Ecto neural progenitor cell (in vitro differentiated cells): Measurements from ENCODE around the gene CYP4A11.
"Not testable (repeated sequence)": the region's sequence is repeated elsewhere in the genome, so short reads cannot be mapped to it uniquely, and the experiment has no call there.

Experiments
- DNase-seq: peaks from one replicate; pipeline ENCODE4 v3.0.0-alpha.2; 2018; ENCODE audit warnings: low spot score

Gene CYP4A11, protein sequence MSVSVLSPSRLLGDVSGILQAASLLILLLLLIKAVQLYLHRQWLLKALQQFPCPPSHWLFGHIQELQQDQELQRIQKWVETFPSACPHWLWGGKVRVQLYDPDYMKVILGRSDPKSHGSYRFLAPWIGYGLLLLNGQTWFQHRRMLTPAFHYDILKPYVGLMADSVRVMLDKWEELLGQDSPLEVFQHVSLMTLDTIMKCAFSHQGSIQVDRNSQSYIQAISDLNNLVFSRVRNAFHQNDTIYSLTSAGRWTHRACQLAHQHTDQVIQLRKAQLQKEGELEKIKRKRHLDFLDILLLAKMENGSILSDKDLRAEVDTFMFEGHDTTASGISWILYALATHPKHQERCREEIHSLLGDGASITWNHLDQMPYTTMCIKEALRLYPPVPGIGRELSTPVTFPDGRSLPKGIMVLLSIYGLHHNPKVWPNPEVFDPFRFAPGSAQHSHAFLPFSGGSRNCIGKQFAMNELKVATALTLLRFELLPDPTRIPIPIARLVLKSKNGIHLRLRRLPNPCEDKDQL

GRCh38 chr1:46941135-46941694, at the start of gene CYP4A11:
Gene CYP4A11 (minus strand): TSS chr1:46941476. CDS start chr1:46941433, 43 bp downstream.
- no peak for DNase-seq

DNA sequence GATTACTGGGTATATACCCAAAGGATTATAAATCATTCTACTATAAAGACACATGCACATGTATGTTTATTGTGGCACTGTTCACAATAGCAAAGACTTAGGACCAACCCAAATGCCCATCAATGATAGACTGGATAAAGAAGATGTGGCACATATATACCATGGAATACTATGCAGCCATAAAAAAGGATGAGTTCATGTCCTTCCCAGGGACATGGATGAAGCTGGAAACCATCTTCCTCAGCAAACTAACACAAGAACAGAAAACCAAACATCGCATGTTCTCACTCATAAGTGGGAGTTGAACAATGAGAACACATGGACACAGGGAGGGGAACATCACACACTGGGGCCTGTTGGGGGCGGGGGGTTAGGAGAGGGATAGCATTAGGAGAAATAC, 49.3 kb upstream of the CYP4A11 start:
- DNase-seq: not testable (repeated sequence)

DNA sequence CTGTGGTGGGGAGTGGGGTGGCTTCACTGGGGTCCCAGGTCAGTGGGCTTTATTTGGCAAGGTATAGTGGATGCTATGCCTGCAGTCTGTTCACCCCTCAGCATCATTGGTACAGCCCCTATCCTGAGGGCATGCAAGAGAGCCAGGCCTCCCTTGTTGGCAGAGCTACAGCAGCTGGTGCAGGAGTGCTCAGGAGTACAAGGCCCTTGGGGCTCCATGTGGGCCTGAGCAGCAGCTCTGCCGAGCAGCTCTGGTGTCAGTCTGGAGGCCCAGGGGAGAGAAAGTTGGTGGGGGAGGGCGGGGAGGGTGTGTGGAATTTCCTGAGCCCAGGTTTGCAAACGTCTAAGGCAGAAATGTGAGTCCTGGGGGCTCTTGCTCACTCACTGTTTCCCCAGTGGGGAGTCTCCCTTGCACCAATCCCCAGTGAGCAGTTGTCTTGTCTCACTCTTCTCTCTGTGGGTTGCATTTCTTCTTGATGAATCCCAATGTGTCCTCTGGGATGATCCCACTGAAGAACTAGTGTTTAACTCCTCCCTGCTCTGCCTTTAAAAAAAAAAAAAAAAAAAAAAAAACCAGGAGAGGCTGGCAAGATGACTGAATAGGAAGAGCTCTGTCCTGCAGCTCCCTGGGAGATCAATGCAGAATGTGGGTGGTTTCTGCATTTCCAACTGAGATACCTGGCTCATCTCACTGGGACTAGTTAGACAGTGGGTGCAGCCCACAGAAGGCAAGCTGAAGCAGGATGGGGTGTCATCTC, 42.7 kb upstream of the CYP4A11 start:
- no peak for DNase-seq

DNA sequence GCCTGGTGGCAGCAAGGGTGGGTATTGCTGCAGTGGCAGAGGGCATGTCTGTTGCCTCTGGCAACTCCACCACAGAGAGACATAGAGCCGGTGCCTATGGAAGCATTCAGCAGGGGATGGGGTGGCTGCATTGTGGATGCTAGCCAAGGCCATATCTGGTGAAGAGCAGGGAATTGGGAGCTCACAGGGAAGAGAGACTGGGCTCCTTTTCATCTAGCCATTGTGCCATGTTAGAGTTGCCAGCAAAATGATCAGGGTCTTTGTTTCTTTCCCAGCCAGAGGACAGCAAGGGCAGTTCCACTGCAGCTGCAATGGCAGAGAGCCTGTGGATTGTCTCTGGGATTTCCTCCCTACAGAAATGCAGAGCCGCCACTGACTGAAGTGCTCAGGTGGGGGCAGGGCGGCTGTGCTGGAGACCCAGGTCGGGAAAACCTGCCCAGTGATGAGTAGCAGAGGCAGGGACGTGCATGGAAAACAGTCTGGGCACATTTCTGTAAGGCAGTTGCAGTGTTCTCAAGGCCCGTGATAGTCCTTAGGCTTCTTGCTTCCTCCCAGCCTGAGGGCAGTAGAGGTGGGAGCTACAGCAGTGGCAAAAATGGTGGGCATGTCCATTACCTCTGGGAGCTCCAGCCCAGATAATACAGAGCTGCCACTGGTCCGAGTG, 42.0 kb upstream of the CYP4A11 start:
- no peak for DNase-seq

- no peak for DNase-seq
These were observed 27.8 kb upstream of the CYP4A11 start for GRCh38 chr1:46969014-46969619.

- not testable (repeated sequence) for DNase-seq
These were observed 21.0 kb upstream of the CYP4A11 start for GRCh38 chr1:46962272-46962671.

- DNase-seq: no peak
These were observed 19.9 kb upstream of the CYP4A11 start for GRCh38 chr1:46961066-46961758.

GRCh38 chr1:46960250-46960649, 19.0 kb upstream of the CYP4A11 start:
- DNase-seq: no peak

DNA sequence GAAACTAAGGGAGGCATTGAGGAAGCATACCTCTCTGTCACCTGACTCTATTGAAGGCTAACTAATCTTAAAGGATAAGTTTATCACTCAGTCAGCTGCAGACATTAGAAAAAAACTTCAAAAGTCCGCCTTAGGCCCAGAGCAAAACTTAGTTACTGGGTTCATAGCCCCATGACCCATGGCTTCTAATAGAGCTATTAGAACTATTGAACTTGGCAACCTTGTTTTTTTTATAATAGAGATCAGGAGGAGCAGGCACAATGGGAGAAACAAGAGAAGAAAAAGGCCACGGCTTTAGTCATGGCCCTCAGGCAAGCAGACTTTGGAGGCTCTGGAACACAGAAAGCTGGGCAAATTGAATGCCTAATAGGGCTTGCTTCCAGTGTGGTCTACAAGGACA, 13.8 kb upstream of the CYP4A11 start:
- not testable (repeated sequence) for DNase-seq

DNA sequence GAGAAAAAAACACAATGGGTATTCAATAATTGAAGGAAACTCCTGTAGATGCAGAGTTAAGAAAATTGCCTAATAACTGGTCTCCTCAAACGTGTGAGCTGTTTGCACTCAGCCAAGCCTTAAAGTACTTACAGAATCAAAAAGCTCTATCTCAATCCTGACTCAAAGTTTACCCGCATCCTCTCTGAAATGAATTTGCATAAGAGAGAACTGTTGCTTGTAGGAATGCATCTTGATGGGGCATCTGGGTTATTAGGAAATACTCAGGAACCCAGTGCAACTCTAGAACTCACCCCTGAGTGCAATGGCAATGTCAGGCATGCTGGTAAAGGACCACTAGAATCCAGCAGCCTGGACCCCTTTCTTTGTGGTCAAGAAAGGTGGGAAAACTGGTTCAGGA, 12.6 kb upstream of the CYP4A11 start:
- not testable (repeated sequence) for DNase-seq

- not testable (repeated sequence) for DNase-seq
These were observed 8.1 kb upstream of the CYP4A11 start for GRCh38 chr1:46949417-46949666.

GRCh38 chr1:46948629-46949416, 7.5 kb upstream of the CYP4A11 start:
- DNase-seq: no peak

DNA sequence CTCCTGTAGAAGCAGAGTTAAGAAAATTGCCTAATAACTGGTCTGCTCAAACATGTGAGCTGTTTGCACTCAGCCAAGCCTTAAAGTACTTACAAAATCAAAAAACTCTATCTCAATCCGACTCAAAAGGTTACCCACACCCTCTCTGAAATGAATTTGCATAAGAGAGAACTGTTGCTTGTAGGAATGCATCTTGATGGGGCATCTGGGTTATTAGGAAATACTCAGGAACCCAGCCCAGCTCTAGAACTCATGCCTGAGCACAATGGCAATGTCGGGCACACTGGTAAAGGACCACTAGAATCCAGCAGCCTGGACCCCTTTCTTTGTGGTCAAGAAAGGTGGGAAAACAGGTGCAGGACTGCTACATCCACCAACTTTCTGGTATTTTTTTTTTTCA, 6.4 kb upstream of the CYP4A11 start:
- not testable (repeated sequence) for DNase-seq

- DNase-seq: no peak
These were observed 810 bp upstream of the CYP4A11 start for GRCh38 chr1:46942086-46942485.

DNA sequence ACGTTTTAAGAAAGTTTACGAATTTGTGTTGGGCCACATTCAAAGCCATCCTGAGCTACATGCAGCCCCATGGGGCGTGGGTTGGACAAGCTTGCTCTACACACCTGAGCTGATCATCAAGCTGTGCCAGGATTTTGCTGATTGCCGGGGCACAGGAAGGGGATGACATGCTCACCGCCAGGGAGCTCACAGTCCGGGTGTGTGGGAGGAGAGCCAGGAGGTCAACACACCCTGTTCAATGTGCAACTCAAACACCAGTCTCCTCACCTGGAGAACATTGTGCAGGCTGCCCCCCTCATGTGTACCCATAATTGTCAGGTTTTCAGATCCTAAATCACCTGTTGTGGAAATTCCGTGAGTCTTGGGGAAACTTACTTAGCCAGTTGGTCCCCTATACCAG, 969 bp downstream of the CYP4A11 start:
- DNase-seq: no peak

DNA sequence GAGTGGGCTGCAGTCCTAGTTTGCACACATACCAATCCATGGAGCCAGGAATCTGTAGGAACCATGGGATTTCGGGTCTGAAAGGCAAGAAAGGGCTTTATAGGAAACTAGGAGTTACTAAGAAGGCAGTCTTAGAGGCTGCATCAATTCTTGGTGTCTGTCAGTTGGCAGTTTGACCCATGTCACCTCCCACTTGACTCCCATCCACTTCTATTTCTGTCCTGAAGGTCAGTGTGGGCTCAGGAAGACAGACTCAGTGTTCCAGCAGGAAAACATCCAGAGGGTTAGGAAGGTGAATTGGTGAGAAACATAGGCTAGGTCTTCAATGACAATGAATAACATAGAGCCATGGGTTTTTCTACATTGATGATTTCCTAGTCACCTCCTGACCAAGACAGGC, 4.0 kb downstream of the CYP4A11 start:
- DNase-seq: no peak

DNA sequence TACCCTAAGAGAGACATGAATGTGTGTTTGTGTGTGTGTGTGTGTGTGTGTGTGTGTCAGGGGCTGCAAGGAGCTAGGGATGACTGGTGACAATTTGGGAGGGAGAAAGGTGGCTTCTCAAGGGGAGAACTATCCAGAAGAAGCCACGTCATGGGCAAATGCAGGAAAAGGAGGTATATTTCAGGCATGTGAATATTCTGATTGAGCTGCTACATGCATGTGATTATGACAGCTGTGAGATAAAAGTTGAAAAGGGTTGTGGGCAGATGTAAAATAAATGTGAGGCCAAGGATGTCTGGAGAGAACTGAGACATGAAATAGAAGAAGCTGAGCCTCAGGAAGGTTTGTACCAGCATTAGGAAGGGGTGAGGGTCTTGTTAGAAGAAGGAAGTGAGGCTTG, 4.5 kb downstream of the CYP4A11 start:
- no peak for DNase-seq

GRCh38 chr1:46934852-46935251, 6.4 kb downstream of the CYP4A11 start:
- DNase-seq: peak; percentile 53

DNA sequence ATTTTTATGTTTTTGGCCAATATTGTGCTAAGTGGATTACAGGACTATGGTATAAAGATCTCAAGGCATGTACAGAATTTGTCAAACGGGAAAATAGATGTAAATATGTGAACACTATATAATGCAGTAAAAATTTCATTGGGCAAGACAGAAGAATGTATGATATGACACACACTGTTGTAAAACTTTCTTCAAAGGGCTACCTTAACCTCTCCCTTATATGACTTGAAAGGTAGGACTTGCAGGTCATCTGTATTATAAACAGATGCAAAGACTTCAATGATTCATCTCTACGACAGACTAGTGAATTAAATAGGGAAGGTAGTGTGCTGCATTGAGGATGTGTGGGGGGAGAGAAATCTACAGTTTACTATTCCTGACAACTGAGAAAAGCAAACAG, 9.3 kb downstream of the CYP4A11 start:
- DNase-seq: not testable (repeated sequence)

- DNase-seq: no peak
These were observed 10.1 kb downstream of the CYP4A11 start for GRCh38 chr1:46931151-46931550.
